ENCODE data around the gene TCF7L1.

Gene TCF7L1

GRCh38 chr2:85278361-85278760 is 145.2 kb downstream of the TCF7L1 start:
- no peak overlapping the region for H3K4me3 ChIP-seq (ENCODE audit: low read length, poor library complexity, severe bottlenecking)

DNA sequence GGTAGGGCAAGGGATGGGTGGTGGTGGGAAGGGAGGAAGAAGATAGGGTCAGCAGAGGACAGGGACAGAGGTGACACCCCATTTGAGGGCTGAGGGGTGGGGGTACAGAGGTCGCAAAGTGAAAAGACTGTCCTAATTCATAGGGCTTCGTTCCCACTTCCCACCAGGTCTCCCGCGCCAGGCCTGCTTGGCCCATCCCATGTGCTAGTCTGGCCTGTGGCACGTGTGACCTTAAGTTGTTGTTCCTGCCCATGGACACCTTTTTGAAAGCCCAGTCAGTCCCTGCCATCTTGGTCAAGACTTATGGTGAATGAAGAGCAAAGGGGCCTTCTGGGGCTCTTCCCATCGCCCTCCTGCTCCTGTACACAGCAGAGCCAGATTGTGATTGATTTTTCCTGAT is 148.4 kb downstream of the TCF7L1 start:
- no peaks in the 10 kb centered on the region for H3K9me2 ChIP-seq (replicated peaks; ENCODE audit: low read depth, low read length)
- H3K9ac ChIP-seq (ENCODE audit: low read depth, low read length, poor library complexity, severe bottlenecking): no peak overlapping the region
- no peak overlapping the region for H2AFZ ChIP-seq (ENCODE audit: low read length)
- no peaks in the 10 kb centered on the region for H3K36me3 ChIP-seq (ENCODE audit: insufficient read depth, low read length)
- H3K79me2 ChIP-seq (ENCODE audit: insufficient read depth, low read length): no peaks in the 10 kb centered on the region
- H3K4me3 ChIP-seq (ENCODE audit: low read length, poor library complexity, severe bottlenecking): no peak overlapping the region
- no peaks in the 10 kb centered on the region for H4K20me1 ChIP-seq (ENCODE audit: insufficient read depth, low read length, poor library complexity, severe bottlenecking)
- H3K27me3 ChIP-seq (ENCODE audit: insufficient read depth, low read length, poor library complexity, severe bottlenecking): no peaks in the 10 kb centered on the region
- H3K4me1 ChIP-seq (ENCODE audit: insufficient read depth, low read length, poor library complexity, severe bottlenecking): no peaks in the 10 kb centered on the region
- TF ChIP-seq CTCF (conservative IDR thresholded peaks at IDR 0.05; ENCODE audit: low read length): no peak
- TF ChIP-seq EZH2phosphoT487 (IDR thresholded peaks at IDR 0.05; ENCODE audit: borderline replicate concordance): no peak
- H3F3A ChIP-seq (ENCODE audit: low read depth): no peaks in the 10 kb centered on the region
- no peak overlapping the region for H3K4me2 ChIP-seq (ENCODE audit: low read depth, low read length, poor library complexity, severe bottlenecking)
- no peaks in the 10 kb centered on the region for H3K9me3 ChIP-seq (ENCODE audit: insufficient read depth, low read depth, low read length)

More at GRCh38 chr2:85278361-85278760, 145.2 kb downstream of the TCF7L1 start:
- Histone ChIP-seq H3K9ac (ENCODE audit: low read depth, low read length, poor library complexity, severe bottlenecking) (no peak overlapping the region), H4K20me1 (ENCODE audit: insufficient read depth, low read length, poor library complexity, severe bottlenecking) (no peaks in the 10 kb centered on the region), H3F3A (ENCODE audit: low read depth) (no peaks in the 10 kb centered on the region), H3K4me2 (ENCODE audit: low read depth, low read length, poor library complexity, severe bottlenecking) (no peak overlapping the region), H3K79me2 (ENCODE audit: insufficient read depth, low read length) (no peaks in the 10 kb centered on the region), H3K4me1 (ENCODE audit: insufficient read depth, low read length, poor library complexity, severe bottlenecking) (no peaks in the 10 kb centered on the region), H3K9me2 (replicated peaks; ENCODE audit: low read depth, low read length) (no peaks in the 10 kb centered on the region), H3K9me3 (ENCODE audit: insufficient read depth, low read depth, low read length) (no peaks in the 10 kb centered on the region), H3K27me3 (ENCODE audit: insufficient read depth, low read length, poor library complexity, severe bottlenecking) (no peaks in the 10 kb centered on the region), H2AFZ (ENCODE audit: low read length) (no peak overlapping the region), H3K36me3 (ENCODE audit: insufficient read depth, low read length) (no peaks in the 10 kb centered on the region)
- TF ChIP-seq CTCF (conservative IDR thresholded peaks at IDR 0.05; ENCODE audit: low read length) (no peak), EZH2phosphoT487 (IDR thresholded peaks at IDR 0.05; ENCODE audit: borderline replicate concordance) (no peak)

DNA sequence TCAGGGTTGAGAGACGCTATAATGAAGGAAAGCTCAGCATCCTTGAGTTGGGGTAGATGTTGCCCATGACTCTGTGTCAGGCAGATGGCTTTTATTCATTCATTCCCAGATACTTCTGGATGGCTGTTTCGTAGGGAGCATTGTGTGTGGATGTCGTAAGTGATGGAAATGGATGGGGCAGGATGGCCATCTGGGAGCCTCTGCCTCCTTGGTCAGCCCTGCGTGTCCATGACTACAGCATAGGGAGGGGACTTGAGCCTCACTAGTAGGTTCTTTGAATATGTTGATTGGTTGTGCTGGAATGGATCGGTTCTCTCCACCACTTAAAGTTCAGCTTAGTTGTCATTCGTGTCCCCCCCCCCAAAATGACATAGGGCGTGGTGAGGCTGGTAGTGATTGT is 149.7 kb downstream of the TCF7L1 start:
- H3K4me2 ChIP-seq (ENCODE audit: low read depth, low read length, poor library complexity, severe bottlenecking): no peak overlapping the region
- no peak overlapping the region for H3K9ac ChIP-seq (ENCODE audit: low read depth, low read length, poor library complexity, severe bottlenecking)
- no peaks in the 10 kb centered on the region for H3K27me3 ChIP-seq (ENCODE audit: insufficient read depth, low read length, poor library complexity, severe bottlenecking)
- TF ChIP-seq EZH2phosphoT487 (IDR thresholded peaks at IDR 0.05; ENCODE audit: borderline replicate concordance): no peak
- no peak for TF ChIP-seq CTCF (conservative IDR thresholded peaks at IDR 0.05; ENCODE audit: low read length)
- H3F3A ChIP-seq (ENCODE audit: low read depth): no peaks in the 10 kb centered on the region
- H3K9me2 ChIP-seq (replicated peaks; ENCODE audit: low read depth, low read length): no peaks in the 10 kb centered on the region
- no peak overlapping the region for H3K4me3 ChIP-seq (ENCODE audit: low read length, poor library complexity, severe bottlenecking)
- no peaks in the 10 kb centered on the region for H3K79me2 ChIP-seq (ENCODE audit: insufficient read depth, low read length)
- H3K36me3 ChIP-seq (ENCODE audit: insufficient read depth, low read length): no peaks in the 10 kb centered on the region
- no peaks in the 10 kb centered on the region for H4K20me1 ChIP-seq (ENCODE audit: insufficient read depth, low read length, poor library complexity, severe bottlenecking)
- H3K4me1 ChIP-seq (ENCODE audit: insufficient read depth, low read length, poor library complexity, severe bottlenecking): no peaks in the 10 kb centered on the region
- no peak overlapping the region for H2AFZ ChIP-seq (ENCODE audit: low read length)
- no peaks in the 10 kb centered on the region for H3K9me3 ChIP-seq (ENCODE audit: insufficient read depth, low read depth, low read length)
